HCT116 (cell line): ENCODE data around the gene DBX1. TPM values are rescaled to one million over a fixed set of nuclear protein-coding genes. Genes with fewer than 3 reads are reported as not detected.

ENCODE experiments used
- ATAC-seq: fragments of 200-7000 bp; cut with Tn5 transposase; 2 replicates; pipeline ENCODE4 v1.9.1; 2020; ENCODE audit warnings: mild to moderate bottlenecking, moderate library complexity
- BruUV-seq: library from RNA; stranded (reverse); fragments of 400-500 nt; replicated peaks from 2 replicates; lab custom pipeline; 2021; lab: Mats Ljungman, UMichigan
- CTCF ChIA-PET: fragments of 300-600 bp; sonication (Branson Sonifier 250); formaldehyde crosslinking; loops from one replicate; lab custom pipeline; 2021; ENCODE audit warnings: antibody characterized with exemption; lab: Charles Lee
- POLR2A ChIA-PET: fragments of 300-600, 350-600 bp; sonication (Branson Sonifier 250); formaldehyde crosslinking; loops from one replicate; lab custom pipeline; 2021; ENCODE audit warnings: antibody characterized with exemption; lab: Charles Lee
- RAD21 ChIA-PET, 2 experiments: fragments of 300-600 bp; sonication (Branson Sonifier 250); formaldehyde crosslinking; loops; one replicate each; lab custom pipeline; 2023; ENCODE audit warnings: low total read pairs in 2 of 2; ENCODE audit not compliant: uncharacterized antibody in 2 of 2, unreplicated experiment in 2 of 2, low non-redundant PET in 1 of 2; lab: Charles Lee
- DNase-seq: peaks from one replicate; pipeline ENCODE4 v3.0.0-alpha.2; 2010; ENCODE audit warnings: low read depth, low spot score
- H2AFZ ChIP-seq: fragments of 200-600 bp; shearing (Covaris generic), sonication (generic); 2 replicates; pipeline ENCODE4 v1.6.1; 2017; ENCODE audit warnings: low read depth, mixed run types, mixed read lengths, antibody characterized with exemption, low read length; ENCODE audit not compliant: poor library complexity, severe bottlenecking
- H3K27ac ChIP-seq: 2 replicates; pipeline ENCODE4 v1.5.1; 2012; ENCODE audit warnings: low read depth, low read length
- H3K27me3 ChIP-seq: fragments of 200-600 bp; sonication (generic); 2 replicates; pipeline ENCODE4 v1.6.1; 2016; ENCODE audit warnings: mixed run types, low read length, mixed read lengths; ENCODE audit not compliant: insufficient read depth
- H3K36me3 ChIP-seq, 2 experiments: fragments of 200-500 bp in 1 of 2; fragments of 200-600 bp in 1 of 2; sonication (Bioruptor generic) in 1 of 2; sonication (generic) in 1 of 2; 2 replicates each; pipeline versions ENCODE4 v1.5.1 to v1.6.1; 2014 to 2016; ENCODE audit warnings: low read length in 2 of 2, inconsistent platforms in 1 of 2, mixed read lengths in 1 of 2, mixed run types in 1 of 2; ENCODE audit not compliant: insufficient read depth in 2 of 2, control insufficient read depth in 1 of 2
- H3K4me1 ChIP-seq, 2 experiments: fragments of 200-600 bp in 1 of 2; sonication (generic) in 1 of 2; 2 replicates each; pipeline versions ENCODE4 v1.5.1 to v1.6.1; 2012 to 2017; ENCODE audit warnings: low read length in 2 of 2, inconsistent platforms in 1 of 2, mild to moderate bottlenecking in 1 of 2, mixed read lengths in 1 of 2, mixed run types in 1 of 2, moderate library complexity in 1 of 2; ENCODE audit not compliant: insufficient read depth in 2 of 2, control insufficient read depth in 1 of 2
- H3K4me2 ChIP-seq: fragments of 200-600 bp; sonication (generic); 2 replicates; pipeline ENCODE4 v1.6.1; 2017; ENCODE audit warnings: mixed run types, low read length, mixed read lengths
- H3K4me3 ChIP-seq, 2 experiments: fragments of 200-600 bp in 1 of 2; sonication (generic) in 1 of 2; replicated peaks in 1 of 2; 2 replicates each; pipeline ENCODE4 v1.5.1; 2011 to 2016; ENCODE audit warnings: low read length in 2 of 2, control low read depth in 1 of 2, low read depth in 1 of 2, mild to moderate bottlenecking in 1 of 2, mixed read lengths in 1 of 2, mixed run types in 1 of 2
- H3K79me2 ChIP-seq: fragments of 200-600 bp; sonication (generic); 2 replicates; pipeline ENCODE4 v1.6.1; 2017; ENCODE audit warnings: mild to moderate bottlenecking, mixed run types, low read length, moderate library complexity, mixed read lengths; ENCODE audit not compliant: insufficient read depth
- H3K9ac ChIP-seq: fragments of 200-600 bp; sonication (generic); 2 replicates; pipeline ENCODE4 v1.6.1; 2016; ENCODE audit warnings: low read length, mixed read lengths
- H3K9me2 ChIP-seq: fragments of 200-600 bp; sonication (generic), shearing (Covaris generic); 2 replicates; pipeline ENCODE4 v1.6.1; 2017; ENCODE audit warnings: mixed run types, mild to moderate bottlenecking, moderate library complexity; ENCODE audit not compliant: insufficient read depth
- H3K9me3 ChIP-seq, 2 experiments: fragments of 200-500 bp in 1 of 2; fragments of 200-600 bp in 1 of 2; sonication (Bioruptor generic) in 1 of 2; sonication (generic) in 1 of 2; 2 replicates each; pipeline ENCODE4 v1.6.1; 2014 to 2017; ENCODE audit warnings: low read length in 2 of 2, mixed read lengths in 2 of 2, inconsistent platforms in 1 of 2, low read depth in 1 of 2, mild to moderate bottlenecking in 1 of 2, mixed run types in 1 of 2, moderate library complexity in 1 of 2; ENCODE audit not compliant: control insufficient read depth in 1 of 2, insufficient read depth in 1 of 2
- H4K20me1 ChIP-seq: fragments of 200-600 bp; sonication (generic), shearing (Covaris generic); 2 replicates; pipeline ENCODE4 v1.6.1; 2017; ENCODE audit warnings: mixed run types, mild to moderate bottlenecking, moderate library complexity; ENCODE audit not compliant: insufficient read depth
- CBX3 ChIP-seq: IDR thresholded peaks from 2 replicates; pipeline ENCODE4 v1.6.1; 2012; ENCODE audit warnings: low read depth
- ELF1 ChIP-seq: IDR thresholded peaks from 2 replicates; pipeline ENCODE4 v1.6.1; 2012; ENCODE audit warnings: low read depth, borderline replicate concordance
- EZH2phosphoT487 ChIP-seq: fragments of 200-600 bp; IDR thresholded peaks from 2 replicates; pipeline ENCODE4 v1.6.1; 2018; ENCODE audit warnings: antibody characterized with exemption, borderline replicate concordance
- FOSL1 ChIP-seq: IDR thresholded peaks from 2 replicates; pipeline ENCODE4 v1.6.1; 2012; ENCODE audit warnings: low read depth
- JUND ChIP-seq: IDR thresholded peaks from 2 replicates; pipeline ENCODE4 v1.6.1; 2012
- POLR2A ChIP-seq: IDR thresholded peaks from 2 replicates; pipeline ENCODE4 v1.7.0; 2011; ENCODE audit warnings: borderline replicate concordance; ENCODE audit not compliant: insufficient read depth, insufficient read length; ENCODE audit errors: extremely low read depth
- REST ChIP-seq: IDR thresholded peaks from 2 replicates; pipeline ENCODE4 v1.6.1; 2012; ENCODE audit warnings: low read depth
- SP1 ChIP-seq: IDR thresholded peaks from 2 replicates; pipeline ENCODE4 v1.6.1; 2012; ENCODE audit warnings: low read depth
- YY1 ChIP-seq: IDR thresholded peaks from 2 replicates; pipeline ENCODE4 v1.6.1; 2011; ENCODE audit warnings: low read length, low read depth, moderate library complexity, mild to moderate bottlenecking; ENCODE audit not compliant: insufficient replicate concordance; ENCODE audit errors: extremely low read depth
- intact Hi-C: fragments of 100-400 bp; cut with micrococcal nuclease; formaldehyde crosslinking; loops from 2 replicates; pipeline ENCODE4 v1.10.0; 2022
- total RNA-seq: library from RNA; stranded (reverse); gene quantifications from one replicate; pipeline ENCODE4 v1.2.1, GENCODE V29; 2021; ENCODE audit not compliant: unreplicated experiment
- TF ChIP-seq, protein P1 (sequence below): IDR thresholded peaks from 2 replicates; pipeline ENCODE4 v1.6.1; 2011; ENCODE audit warnings: mild to moderate bottlenecking, low read length, moderate library complexity; ENCODE audit not compliant: insufficient replicate concordance; ENCODE audit errors: extremely low read depth
- TF ChIP-seq, protein P2 (sequence below): IDR thresholded peaks from 2 replicates; pipeline ENCODE4 v1.6.1; 2012
- TF ChIP-seq, protein P3 (sequence below), 3 experiments: fragments of 200-600 bp in 1 of 3; sonication (generic) in 1 of 3; IDR thresholded peaks in 2 of 3; conservative IDR thresholded peaks in 1 of 3; 2 replicates each; pipeline ENCODE4 v1.5.1; 2012 to 2017; ENCODE audit warnings: low read depth in 2 of 3, low read length in 2 of 3, antibody characterized with exemption in 1 of 3, borderline replicate concordance in 1 of 3, control low read depth in 1 of 3, mild to moderate bottlenecking in 1 of 3, mixed read lengths in 1 of 3, mixed run types in 1 of 3, moderate library complexity in 1 of 3; ENCODE audit not compliant: insufficient read depth in 1 of 3
- TF ChIP-seq, protein P4 (sequence below): IDR thresholded peaks from 2 replicates; pipeline ENCODE4 v1.6.1; 2012

DBX1 gene
- total RNA-seq, 1 experiment from 2014 or later = not detected

GRCh38 chr11:20156280-20156875, 3.9 kb downstream of the DBX1 start:
- Histone ChIP-seq H3K27me3 (0 out of 2 replicates have a peak, but pooled peaks cover 3% of the 10 kb centered on the region), H3K9me3 (no peaks in the 10 kb centered on the region), H3K9me2 (no peaks in the 10 kb centered on the region), H3K4me3 (no peak overlapping the region), H3K27ac (no peak overlapping the region), H4K20me1 (no peaks in the 10 kb centered on the region), H2AFZ (no peak overlapping the region), H3K4me2 (no peak overlapping the region), H3K79me2 (no peaks in the 10 kb centered on the region), H3K4me1 (no peaks in the 10 kb centered on the region), H3K9ac (no peak overlapping the region), H3K36me3 (no peaks in the 10 kb centered on the region)
- RAD21 ChIA-PET = no interaction called here
- no TSS peak for BruUV-seq
- intact Hi-C loops = no loop called here
- DNase-seq (no peak), ATAC-seq (no peak)
- TF ChIP-seq ELF1 = no peak
- TF ChIP-seq, protein P1, sequence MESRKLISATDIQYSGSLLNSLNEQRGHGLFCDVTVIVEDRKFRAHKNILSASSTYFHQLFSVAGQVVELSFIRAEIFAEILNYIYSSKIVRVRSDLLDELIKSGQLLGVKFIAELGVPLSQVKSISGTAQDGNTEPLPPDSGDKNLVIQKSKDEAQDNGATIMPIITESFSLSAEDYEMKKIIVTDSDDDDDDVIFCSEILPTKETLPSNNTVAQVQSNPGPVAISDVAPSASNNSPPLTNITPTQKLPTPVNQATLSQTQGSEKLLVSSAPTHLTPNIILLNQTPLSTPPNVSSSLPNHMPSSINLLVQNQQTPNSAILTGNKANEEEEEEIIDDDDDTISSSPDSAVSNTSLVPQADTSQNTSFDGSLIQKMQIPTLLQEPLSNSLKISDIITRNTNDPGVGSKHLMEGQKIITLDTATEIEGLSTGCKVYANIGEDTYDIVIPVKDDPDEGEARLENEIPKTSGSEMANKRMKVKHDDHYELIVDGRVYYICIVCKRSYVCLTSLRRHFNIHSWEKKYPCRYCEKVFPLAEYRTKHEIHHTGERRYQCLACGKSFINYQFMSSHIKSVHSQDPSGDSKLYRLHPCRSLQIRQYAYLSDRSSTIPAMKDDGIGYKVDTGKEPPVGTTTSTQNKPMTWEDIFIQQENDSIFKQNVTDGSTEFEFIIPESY = no peak
- TF ChIP-seq, protein P2, sequence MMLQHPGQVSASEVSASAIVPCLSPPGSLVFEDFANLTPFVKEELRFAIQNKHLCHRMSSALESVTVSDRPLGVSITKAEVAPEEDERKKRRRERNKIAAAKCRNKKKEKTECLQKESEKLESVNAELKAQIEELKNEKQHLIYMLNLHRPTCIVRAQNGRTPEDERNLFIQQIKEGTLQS = no peak
- no peak for TF ChIP-seq YY1
- TF ChIP-seq, protein P3, sequence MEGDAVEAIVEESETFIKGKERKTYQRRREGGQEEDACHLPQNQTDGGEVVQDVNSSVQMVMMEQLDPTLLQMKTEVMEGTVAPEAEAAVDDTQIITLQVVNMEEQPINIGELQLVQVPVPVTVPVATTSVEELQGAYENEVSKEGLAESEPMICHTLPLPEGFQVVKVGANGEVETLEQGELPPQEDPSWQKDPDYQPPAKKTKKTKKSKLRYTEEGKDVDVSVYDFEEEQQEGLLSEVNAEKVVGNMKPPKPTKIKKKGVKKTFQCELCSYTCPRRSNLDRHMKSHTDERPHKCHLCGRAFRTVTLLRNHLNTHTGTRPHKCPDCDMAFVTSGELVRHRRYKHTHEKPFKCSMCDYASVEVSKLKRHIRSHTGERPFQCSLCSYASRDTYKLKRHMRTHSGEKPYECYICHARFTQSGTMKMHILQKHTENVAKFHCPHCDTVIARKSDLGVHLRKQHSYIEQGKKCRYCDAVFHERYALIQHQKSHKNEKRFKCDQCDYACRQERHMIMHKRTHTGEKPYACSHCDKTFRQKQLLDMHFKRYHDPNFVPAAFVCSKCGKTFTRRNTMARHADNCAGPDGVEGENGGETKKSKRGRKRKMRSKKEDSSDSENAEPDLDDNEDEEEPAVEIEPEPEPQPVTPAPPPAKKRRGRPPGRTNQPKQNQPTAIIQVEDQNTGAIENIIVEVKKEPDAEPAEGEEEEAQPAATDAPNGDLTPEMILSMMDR (IDR thresholded peaks at IDR 0.05 in 2 of 3, conservative IDR thresholded peaks at IDR 0.05 in 1 of 3; ENCODE audit: borderline replicate concordance in 1 of 3, insufficient read depth in 1 of 3, low read depth in 2 of 3, low read length in 2 of 3) = no peak
- no peak for TF ChIP-seq CBX3
- no peak for TF ChIP-seq POLR2A
- TF ChIP-seq FOSL1 = no peak
- no peak for TF ChIP-seq EZH2phosphoT487
- TF ChIP-seq JUND = no peak
- TF ChIP-seq, protein P4, sequence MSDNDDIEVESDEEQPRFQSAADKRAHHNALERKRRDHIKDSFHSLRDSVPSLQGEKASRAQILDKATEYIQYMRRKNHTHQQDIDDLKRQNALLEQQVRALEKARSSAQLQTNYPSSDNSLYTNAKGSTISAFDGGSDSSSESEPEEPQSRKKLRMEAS = no peak
- TF ChIP-seq REST = no peak
- TF ChIP-seq SP1 = no peak
- CTCF ChIA-PET = no interaction called here
- POLR2A ChIA-PET = no interaction called here
